Measurements from ENCODE around the gene PRDM16. TPM values are rescaled to one million over a fixed set of nuclear protein-coding genes. Genes with fewer than 3 reads are reported as not detected.

The PRDM16 gene
- total and polyA plus RNA-seq, 2 of the 13 experiments (the other 11 are each of a cell fraction or from before 2014, with no cell fraction given) = 0.15 to 0.81 TPM

DNA sequence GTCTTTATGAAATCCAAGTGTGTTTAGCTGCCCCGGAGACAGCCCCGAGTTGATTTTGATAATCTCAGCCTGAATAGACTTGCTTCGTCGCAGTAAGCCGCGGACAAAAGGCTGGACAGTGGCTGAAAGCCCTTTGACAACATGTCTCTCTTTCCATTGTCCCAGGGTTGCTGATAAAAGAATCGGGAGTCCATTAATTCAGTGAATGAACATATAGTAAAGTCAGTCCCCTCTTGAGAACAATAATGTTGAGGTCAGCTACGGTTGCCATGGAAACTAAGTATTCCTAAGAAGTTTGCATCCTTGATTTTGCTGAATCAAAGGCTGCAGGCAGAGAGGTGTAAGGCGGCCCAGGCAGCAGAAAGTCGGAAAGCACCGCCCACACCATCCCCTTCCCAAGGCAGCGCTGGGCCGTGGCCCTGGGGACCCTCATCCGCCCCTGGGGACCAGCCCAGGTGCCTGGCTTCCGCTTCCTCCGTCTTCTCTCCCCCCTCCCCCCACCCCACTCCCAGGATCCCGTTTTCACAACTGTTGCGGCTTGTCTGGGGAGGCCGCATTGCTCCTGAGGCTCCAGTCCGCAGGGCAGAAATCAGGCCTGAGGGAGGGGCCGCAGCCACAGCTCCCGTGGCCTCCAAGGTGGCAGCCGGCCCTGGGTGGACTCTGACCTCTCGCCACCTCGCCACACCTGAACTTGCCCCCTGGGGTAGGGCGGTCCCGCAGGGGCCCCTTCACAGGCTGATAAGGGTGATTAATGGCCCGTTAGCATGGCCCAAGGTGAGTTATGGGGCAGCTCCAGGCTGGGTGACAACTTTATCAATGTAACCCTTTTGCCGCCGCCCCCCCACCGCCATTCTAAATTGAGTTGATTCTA lies 180.9 kb downstream of the PRDM16 start (continued):
- no peak for TF ChIP-seq AKAP8 (CRISPR knock-in tag; IDR thresholded peaks at IDR 0.05)
- TF ChIP-seq MED13 (CRISPR knock-in tag; IDR thresholded peaks at IDR 0.05) = no peak
- no peak for TF ChIP-seq ZNF354B (CRISPR knock-in tag; IDR thresholded peaks at IDR 0.05)
- TF ChIP-seq, protein P1, sequence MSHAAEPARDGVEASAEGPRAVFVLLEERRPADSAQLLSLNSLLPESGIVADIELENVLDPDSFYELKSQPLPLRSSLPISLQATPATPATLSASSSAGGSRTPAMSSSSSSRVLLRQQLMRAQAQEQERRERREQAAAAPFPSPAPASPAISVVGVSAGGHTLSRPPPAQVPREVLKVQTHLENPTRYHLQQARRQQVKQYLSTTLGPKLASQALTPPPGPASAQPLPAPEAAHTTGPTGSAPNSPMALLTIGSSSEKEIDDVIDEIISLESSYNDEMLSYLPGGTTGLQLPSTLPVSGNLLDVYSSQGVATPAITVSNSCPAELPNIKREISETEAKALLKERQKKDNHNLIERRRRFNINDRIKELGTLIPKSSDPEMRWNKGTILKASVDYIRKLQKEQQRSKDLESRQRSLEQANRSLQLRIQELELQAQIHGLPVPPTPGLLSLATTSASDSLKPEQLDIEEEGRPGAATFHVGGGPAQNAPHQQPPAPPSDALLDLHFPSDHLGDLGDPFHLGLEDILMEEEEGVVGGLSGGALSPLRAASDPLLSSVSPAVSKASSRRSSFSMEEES (CRISPR knock-in tag; IDR thresholded peaks at IDR 0.05) = no peak; the same call in 1 of the 2 replicates
- TF ChIP-seq KDM1A (CRISPR knock-in tag; IDR thresholded peaks at IDR 0.05) = no peak
- no peak for TF ChIP-seq GLI4 (CRISPR knock-in tag; IDR thresholded peaks at IDR 0.05; ENCODE audit: borderline replicate concordance)
- no peak for TF ChIP-seq ZNF484 (CRISPR knock-in tag; IDR thresholded peaks at IDR 0.05; ENCODE audit: borderline replicate concordance, low read depth)
- TF ChIP-seq GPN1 (CRISPR knock-in tag; IDR thresholded peaks at IDR 0.05; ENCODE audit: borderline replicate concordance) = no peak
- no peak for TF ChIP-seq NFE2L1 (CRISPR knock-in tag; IDR thresholded peaks at IDR 0.05; ENCODE audit: borderline replicate concordance)
- no peak for TF ChIP-seq STAG1 (CRISPR knock-in tag; IDR thresholded peaks at IDR 0.05)
- TF ChIP-seq ZNF180 (CRISPR knock-in tag; IDR thresholded peaks at IDR 0.05; ENCODE audit: borderline replicate concordance, low read depth) = no peak
- TF ChIP-seq ZNF33B (CRISPR knock-in tag; IDR thresholded peaks at IDR 0.05) = no peak
- TF ChIP-seq, protein P2, sequence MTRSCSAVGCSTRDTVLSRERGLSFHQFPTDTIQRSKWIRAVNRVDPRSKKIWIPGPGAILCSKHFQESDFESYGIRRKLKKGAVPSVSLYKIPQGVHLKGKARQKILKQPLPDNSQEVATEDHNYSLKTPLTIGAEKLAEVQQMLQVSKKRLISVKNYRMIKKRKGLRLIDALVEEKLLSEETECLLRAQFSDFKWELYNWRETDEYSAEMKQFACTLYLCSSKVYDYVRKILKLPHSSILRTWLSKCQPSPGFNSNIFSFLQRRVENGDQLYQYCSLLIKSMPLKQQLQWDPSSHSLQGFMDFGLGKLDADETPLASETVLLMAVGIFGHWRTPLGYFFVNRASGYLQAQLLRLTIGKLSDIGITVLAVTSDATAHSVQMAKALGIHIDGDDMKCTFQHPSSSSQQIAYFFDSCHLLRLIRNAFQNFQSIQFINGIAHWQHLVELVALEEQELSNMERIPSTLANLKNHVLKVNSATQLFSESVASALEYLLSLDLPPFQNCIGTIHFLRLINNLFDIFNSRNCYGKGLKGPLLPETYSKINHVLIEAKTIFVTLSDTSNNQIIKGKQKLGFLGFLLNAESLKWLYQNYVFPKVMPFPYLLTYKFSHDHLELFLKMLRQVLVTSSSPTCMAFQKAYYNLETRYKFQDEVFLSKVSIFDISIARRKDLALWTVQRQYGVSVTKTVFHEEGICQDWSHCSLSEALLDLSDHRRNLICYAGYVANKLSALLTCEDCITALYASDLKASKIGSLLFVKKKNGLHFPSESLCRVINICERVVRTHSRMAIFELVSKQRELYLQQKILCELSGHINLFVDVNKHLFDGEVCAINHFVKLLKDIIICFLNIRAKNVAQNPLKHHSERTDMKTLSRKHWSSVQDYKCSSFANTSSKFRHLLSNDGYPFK (CRISPR knock-in tag; IDR thresholded peaks at IDR 0.05; ENCODE audit: borderline replicate concordance) = no peak
- no peak for TF ChIP-seq ZNF253 (CRISPR knock-in tag; IDR thresholded peaks at IDR 0.05; ENCODE audit: borderline replicate concordance)
- TF ChIP-seq, protein P3, sequence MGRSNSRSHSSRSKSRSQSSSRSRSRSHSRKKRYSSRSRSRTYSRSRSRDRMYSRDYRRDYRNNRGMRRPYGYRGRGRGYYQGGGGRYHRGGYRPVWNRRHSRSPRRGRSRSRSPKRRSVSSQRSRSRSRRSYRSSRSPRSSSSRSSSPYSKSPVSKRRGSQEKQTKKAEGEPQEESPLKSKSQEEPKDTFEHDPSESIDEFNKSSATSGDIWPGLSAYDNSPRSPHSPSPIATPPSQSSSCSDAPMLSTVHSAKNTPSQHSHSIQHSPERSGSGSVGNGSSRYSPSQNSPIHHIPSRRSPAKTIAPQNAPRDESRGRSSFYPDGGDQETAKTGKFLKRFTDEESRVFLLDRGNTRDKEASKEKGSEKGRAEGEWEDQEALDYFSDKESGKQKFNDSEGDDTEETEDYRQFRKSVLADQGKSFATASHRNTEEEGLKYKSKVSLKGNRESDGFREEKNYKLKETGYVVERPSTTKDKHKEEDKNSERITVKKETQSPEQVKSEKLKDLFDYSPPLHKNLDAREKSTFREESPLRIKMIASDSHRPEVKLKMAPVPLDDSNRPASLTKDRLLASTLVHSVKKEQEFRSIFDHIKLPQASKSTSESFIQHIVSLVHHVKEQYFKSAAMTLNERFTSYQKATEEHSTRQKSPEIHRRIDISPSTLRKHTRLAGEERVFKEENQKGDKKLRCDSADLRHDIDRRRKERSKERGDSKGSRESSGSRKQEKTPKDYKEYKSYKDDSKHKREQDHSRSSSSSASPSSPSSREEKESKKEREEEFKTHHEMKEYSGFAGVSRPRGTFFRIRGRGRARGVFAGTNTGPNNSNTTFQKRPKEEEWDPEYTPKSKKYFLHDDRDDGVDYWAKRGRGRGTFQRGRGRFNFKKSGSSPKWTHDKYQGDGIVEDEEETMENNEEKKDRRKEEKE (IDR thresholded peaks at IDR 0.05) = no peak
- no peak for TF ChIP-seq ZNF775 (CRISPR knock-in tag; IDR thresholded peaks at IDR 0.05; ENCODE audit: borderline replicate concordance)
- TF ChIP-seq ZNF136 (CRISPR knock-in tag; IDR thresholded peaks at IDR 0.05; ENCODE audit: low read depth) = no peak
- TF ChIP-seq ZNF20 (CRISPR knock-in tag; IDR thresholded peaks at IDR 0.05) = no peak
- no peak for TF ChIP-seq ZSCAN29 (CRISPR knock-in tag; conservative IDR thresholded peaks at IDR 0.05)
- TF ChIP-seq SSRP1 (CRISPR knock-in tag; IDR thresholded peaks at IDR 0.05) = no peak
- no peak for TF ChIP-seq GTF2F1 (IDR thresholded peaks at IDR 0.05; ENCODE audit: low read length)
